Measurements from ENCODE around the gene TRIM13.
"Not testable (repeated sequence)": the region's sequence is repeated elsewhere in the genome, so short reads cannot be mapped to it uniquely, and the experiment has no call there.

Gene TRIM13

DNA sequence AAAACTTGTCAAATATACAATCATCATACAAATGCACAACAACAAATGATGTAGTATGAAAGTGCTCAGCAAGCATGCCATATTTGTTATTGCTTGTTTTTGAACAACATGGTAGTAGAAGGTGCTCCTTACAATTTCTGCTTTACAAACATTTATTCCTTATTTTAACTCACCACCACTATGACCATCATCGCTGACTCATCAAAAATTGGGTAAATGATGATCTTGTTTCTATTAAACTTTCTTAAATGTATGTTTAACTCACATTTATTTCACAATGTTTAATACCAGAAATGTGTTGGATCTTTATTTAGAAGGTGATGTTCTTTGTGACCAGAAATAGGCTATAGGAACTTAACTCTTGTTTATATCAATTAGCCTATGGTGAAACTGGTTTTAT lies 63.9 kb downstream of the TRIM13 start:
- DNase-seq (ENCODE audit: low read depth) = no peak

DNA sequence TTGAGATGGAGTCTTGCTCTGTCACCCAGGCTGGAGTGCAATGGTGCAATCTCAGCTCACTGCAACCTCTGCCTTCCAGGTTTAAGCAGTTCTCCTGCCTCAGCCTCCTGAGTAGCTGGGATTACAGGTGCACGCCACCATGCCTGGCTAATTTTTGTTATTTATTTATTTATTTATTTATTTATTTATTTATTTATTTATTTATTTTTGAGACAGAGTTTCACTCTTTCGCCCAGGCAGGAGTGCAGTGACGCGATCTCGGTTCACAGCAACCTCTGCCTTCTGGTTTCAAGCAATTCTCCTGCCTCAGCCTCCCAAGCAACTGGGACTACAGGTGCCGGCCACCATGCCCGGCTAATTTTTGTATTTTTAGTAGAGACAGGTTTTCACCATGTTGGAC lies 65.5 kb downstream of the TRIM13 start:
- DNase-seq (ENCODE audit: low read depth) = not testable (repeated sequence)

DNA sequence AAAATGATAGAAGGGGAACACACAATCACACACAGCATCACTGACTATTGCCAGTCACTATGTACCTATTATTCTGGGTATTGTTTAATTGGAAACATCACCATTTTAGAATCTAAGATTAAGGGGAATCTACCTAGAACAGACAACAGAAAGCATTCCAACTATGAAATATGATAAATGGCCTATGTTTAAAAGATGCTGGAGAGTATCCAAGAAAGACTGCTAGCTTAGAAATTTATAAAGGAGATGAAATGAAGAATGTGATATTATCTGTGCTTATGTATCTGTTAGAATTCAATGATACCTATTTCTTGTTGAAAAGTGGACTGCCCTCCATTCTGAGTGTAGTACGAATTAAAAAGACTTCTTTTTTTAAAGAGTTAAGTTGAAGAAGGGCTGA lies 68.9 kb downstream of the TRIM13 start:
- DNase-seq (ENCODE audit: low read depth) = no peak
